ENCODE results near the gene ERN2.

Gene ERN2

DNA sequence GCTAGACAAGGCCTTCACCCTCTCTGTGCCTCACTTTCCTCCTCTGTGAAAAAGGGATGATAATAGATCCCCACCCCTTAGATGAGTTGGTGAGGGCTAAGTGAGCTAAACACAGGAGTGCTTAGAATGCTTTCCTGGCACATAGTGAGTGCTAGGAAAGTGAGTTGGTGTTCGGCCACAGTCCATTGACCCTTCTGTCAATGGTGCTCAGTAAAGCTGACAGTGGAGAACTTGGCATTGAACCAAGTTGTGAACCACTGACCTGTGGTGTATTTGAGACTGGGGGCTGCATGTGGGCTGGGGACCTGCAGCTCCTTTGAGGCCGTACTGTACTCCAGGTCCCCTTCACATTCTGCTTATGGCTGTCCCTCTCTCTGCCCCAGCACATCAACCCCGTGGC is 29.5 kb downstream of the ERN2 start:
- DNase-seq: no peak

DNA sequence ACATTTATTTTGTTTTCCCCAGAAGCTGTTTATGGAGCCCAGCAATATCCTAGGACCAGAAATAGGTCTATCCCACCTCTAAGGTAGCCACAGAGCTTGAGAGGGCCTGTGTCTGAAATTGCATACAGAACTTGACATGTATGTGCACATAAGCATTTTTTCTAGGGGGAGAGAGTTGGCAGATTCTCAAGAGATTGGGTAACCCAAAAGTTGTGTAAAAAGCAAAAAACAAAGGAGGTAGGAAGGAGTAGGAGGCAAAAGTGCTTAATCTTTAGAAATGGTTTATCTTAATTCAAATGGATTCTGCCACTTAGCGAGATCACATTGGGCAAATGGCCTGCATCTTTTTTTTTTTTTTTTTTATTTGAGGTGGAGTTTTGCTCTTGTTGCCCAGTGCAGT is 30.8 kb downstream of the ERN2 start:
- DNase-seq: no peak

DNA sequence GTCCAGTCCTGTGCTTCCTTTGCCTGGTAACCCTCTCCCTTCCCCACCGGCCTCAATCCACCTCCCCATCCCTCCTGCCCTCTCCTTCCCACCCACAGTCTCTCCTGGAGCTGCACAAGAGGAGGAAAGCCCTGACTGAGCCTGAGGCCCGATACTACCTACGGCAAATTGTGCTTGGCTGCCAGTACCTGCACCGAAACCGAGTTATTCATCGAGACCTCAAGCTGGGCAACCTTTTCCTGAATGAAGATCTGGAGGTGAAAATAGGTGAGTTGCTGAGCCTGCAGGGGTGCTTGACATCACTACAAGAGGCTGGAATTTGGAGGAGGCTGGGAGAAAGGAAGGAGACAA is 33.1 kb downstream of the ERN2 start:
- DNase-seq: no peak

DNA sequence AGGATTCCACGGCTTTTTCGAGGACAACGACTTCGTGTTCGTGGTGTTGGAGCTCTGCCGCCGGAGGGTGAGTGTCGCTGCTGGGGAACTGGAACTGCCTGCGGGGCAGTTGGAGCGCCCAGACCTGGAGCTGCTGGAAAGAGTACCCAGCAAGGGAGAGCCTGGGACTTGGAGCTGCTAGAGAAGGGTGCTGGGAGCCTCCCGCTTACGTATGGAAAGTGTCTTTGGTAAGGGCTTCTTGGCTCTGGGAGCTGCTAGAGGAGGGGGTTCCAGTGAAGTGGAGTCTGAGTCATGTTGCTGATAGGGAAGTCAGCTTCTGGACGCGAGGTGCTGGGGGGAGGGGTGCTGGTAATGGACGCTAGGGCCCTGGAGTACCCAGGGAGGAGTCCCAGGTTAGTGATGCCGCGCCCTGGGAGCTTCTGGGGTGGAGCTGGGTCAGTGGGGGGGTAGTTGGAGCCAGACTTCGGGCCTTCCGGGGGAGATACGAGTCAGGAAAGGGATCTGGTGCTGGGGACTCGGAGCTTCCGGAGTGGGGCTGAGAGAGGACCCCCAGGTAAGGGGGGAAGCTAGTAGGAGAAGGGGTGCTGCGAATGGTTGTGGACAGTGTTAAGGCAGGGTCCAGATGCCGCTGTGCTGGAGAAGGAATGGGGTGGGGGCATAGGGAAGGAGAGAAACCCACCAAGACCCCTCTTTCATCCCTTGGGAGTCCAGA is 33.6 kb downstream of the ERN2 start:
- DNase-seq: peak; percentile 22

DNA sequence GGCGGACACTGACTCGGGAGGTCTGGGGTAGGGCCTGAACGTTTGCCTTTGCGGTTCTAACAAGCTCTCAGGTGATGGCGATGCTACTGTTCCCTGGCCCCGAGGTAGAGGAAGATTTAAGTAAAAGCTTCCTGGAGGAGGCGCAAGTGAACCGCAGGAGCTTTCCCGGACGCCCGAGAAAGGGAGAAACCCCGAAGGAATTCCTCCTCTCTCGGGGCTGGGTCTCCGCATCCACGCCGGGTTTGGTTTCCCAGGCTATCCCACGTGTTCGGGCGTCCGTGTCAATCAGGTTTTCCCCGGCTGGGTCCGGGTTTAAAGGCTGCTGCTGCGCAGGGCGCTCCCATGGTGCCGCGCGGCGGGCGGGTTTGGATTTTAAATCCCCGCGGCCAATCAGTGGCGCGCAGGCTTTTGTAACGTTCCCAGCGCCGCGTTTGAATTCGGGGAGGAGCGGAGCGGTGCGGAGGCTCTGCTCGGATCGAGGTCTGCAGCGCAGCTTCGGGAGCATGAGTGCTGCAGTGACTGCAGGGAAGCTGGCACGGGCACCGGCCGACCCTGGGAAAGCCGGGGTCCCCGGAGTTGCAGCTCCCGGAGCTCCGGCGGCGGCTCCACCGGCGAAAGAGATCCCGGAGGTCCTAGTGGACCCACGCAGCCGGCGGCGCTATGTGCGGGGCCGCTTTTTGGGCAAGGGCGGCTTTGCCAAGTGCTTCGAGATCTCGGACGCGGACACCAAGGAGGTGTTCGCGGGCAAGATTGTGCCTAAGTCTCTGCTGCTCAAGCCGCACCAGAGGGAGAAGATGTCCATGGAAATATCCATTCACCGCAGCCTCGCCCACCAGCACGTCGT is 34.4 kb downstream of the ERN2 start, which contains the start of gene PLK1:
PLK1 (plus strand) TSS at position 460 of the 844 bp plus-strand sequence; CDS start at position 504, 44 bp downstream.
- peak; percentile 95 for DNase-seq

DNA sequence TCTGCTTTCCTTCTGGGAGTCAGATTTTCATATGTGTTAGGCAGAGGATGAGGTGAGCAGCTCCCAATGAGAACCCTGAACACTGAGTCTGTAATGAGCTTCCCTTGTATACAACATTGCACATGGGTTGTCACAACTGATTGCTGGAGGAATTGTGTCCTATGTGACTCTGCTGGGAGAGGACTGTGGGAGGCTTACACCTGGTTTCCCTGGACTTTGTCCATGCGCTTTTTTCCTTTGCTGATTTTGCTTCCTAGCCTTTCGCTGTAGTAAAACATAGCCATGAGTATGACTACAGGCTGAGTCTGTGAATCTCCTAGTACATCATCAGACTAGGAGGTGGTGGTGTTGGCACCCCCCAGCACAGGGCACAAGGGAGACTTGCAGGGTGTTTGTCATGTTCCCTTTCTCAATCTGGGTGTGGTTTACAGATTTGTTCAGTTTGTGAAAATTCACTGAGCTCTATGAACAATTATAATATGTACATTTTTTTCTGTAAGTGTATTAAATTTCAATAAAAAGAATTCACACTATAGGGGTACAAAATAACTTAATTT is 36.0 kb downstream of the ERN2 start:
- no peak for DNase-seq

DNA sequence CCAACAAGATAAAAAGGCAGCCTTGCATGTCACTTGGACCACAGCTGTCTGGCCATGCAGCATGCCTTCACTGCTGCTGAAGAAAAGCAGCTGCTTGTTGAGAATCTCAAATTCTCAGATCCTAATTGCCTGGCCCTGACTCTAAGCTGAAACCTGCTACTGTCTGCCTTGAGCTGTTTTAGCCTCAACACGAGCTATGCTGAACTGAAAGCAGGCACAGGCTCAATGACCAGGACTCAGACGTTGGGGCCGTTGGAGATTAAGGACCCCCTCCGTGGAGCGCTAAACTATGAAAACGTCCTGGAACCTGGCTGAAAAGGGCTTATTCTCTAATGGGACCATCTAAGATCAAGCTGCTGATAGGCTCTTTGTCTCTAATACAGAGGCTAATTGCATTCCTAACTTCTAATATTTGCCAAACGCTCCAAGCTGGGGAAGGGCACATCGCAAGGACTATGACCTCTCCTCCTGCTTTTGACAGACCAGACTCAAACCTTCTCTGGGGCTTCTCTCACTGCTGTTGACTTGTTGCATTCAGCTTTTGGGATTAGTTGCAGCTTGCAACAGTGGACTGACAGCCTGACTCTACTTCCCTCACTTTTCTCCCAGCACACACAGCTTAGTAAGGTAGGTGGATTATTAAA is 38.9 kb downstream of the ERN2 start:
- peak; percentile 9 for DNase-seq

DNA sequence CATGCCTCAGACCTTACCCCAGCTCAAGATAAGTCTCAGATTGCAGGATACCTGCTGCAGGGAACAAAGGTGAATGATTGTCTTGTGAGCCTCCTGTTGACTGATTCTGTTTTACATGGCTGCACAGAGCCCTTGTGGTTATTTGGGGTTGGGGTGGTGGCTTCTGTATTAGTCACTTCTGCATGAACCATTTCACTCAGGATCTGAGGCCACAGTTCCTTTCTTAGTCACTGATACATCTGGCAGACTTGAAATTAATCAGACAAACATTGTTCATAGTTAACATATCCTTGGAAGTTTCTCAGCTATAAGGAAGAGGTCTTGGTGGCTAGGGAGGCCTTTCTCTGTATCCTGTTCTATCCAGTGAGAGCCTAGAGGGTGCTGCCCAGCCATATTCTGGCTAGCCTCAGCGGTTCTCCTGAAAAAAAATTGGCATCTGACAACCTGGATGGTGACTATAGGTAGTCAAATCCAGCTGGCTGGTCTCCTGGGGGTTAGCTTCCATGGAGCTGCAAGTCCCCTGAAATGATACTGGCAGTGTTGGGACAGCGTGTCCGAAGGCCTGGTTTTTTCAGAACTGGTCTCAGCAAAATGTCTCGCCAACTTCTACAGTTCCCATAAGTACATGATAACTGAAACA is 42.8 kb downstream of the ERN2 start:
- no peak for DNase-seq

DNA sequence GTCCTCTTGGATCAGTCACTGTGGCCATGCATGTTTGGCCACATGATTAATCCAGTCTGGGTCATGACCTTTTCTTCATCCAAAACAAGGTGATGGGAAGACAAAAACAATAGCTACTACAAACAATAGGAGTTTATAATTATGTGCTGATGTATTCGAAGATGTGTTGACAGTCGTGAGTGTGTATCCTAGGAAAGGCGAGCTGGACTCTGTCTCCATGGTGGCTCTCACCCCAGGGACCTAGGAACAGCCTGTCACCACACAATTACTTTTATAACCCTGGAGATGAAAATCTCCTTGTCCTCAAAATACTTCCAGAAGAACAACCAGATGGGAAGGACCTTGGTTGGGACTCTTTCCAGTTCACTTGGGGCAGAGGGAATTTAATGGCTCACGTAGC is 44.1 kb downstream of the ERN2 start:
- no peak for DNase-seq

DNA sequence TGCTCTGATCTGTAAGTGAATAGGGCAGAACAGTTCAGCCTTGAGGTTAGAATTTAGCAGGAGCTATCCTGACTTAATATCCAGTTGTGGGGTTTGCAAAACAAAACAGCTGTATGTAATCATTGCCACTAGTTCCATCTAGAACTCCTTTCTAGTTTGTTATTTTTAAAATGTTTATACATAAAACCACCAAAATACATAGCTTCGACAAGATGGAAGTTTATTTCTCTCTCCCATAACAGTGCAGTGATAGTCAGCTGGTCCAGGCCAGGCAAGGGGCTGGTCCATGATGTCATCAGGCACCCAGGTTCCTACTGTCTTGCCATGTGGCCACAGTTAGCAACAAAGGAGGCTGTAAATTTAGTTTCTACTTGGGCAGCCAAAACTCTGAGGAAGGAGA is 44.8 kb downstream of the ERN2 start:
- DNase-seq: no peak

DNA sequence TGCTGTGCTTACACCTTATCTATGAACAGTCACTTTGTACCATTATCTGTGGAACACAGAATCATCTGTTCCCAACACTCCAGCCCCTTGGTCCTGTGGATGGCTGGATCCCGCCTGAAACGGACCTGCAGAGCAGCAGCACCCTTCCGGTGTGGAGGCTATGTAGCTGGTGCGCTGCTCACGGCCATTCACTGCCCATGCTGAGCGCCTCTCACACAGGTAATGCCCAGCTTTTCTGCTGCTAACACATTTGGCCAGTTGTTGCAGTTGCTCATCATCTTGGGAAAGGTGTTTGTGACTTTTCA is 45.7 kb downstream of the ERN2 start:
- no peak for DNase-seq

DNA sequence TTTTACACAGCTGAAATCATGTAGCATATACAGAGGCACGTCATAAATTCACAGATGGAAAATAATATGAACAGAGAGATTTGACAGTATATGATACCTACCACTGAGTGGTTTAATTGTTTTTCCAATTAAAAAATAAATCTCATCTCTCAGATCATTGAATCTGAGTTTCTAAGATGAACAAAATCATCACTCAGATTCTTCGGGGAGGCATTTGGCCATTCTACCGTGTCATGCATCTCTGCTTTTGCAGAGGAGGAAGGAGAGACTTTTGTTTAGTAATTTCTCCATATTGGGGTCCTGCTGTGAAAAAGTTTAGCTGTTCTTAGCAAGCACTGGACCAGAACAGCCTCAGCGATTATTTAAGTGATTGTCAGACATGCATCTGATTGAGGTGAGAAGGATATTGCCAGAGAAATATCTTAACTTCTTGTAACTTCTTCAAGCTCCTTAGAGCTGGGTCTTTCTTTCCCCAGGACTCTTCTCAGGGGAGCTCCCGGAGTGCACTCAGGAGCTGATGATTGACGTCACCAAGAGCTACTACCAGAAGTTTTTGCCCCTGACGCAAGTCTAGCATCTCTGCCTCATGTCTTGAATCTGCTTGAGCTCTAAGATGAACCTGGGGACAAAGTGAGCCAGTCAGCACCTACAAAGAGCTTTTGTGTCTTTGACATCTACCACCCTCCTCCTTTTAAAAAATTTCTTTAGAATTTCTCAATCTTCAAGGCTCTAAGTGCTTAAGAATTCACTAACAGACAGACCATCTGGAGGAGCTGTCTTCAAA is 46.3 kb downstream of the ERN2 start:
- no peak for DNase-seq

DNA sequence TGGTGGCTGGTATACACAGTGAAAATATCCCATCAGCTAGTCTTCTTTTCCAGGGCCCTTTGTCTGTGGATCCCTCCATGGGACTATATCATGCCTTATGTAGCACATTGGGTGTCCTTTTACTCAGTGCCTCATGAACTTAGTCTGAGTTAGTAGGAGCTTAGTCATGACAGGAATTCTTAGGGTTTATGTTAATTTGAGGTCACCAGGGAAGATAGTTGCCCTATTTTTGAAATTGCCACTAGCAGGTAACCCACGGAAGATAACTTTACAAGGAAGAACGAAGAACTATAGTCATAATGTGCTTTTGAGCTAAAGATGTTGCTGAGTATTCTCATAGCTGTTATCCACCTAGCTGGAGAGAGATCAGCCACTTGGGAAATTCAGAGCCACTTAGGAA is 49.1 kb downstream of the ERN2 start:
- no peak for DNase-seq

DNA sequence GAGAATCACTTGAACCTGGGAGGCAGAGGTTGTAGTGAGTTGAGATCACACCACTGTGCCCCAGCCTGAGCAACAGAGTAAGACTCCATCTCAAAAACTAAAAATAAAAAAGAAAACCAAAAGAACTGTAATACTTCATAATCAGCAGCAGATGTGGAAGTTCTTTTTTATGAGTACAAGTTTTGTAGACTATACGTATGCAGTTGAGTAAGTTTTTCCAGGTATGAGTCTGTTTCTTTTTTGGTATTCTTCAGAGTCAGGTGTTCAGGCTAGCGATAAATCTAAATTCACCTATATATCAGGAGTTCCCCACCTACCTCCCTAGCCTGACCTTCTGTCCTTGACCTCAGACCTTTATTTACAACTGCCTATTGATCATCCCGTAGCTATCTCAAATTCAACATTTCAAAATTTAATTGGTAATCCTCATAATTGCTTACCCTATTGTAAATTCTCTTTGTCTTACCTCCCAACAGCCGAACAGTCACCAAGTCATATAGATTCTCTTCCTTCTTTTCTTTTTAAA is 61.0 kb downstream of the ERN2 start:
- no peak for DNase-seq

DNA sequence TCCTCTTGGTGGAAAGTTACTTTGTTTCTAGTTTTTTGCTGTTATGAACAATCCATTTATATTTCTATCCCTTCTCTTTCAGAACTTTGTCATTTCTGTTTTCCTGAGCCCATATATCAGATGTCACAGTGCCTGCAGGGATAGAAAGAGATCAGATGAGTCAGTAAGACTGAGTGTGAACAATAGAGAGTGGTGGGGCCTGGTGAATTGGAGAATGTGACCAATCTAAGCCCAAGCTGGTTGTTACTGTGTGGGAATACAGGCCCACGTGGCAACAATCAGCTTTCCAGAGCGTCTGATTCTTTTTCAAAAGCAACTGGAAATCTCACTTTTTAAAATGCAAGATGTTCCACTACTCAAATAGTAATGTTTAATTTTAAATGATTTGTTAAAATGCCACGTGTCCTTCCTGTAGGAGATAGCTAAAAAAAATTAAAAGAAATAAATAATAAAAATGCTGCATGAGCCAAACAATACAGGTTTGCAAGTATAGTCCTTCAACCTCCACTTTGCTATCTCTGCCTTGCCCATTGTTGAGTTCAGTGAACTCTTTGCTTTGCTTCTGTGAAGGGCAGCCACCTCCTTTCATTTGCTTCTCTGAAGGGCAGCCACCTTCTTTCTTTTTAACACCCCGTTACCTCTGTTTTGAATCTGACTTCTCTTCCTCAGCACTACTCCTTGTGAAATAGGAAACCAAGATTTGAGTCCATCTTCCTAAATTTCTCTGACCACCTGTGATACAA is 62.2 kb downstream of the ERN2 start:
- DNase-seq: no peak

DNA sequence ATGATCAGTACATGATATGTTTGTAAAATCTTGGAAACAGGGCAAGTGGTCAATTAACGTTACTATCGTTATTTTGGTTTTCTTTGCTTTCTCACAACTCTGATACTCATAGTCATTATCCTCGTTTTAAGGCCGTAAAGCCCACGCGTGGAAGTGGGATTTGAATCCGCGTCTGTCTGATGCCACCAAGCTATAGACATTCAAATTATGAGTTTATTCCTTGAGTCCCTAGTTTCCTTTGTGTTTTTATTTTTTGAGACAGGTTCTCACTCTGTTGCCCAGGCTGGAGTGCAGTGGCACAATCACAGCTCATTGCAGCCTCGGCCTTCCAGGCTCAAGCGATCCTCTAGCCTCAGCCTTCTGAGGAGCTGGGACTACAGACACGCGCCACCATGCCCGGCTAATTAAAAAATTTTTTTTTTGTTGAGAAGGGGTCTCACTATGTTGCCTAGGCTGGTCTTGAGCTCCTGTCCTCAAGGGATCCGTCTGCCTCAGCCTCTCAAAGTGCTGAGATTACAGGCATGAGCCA is 70.7 kb downstream of the ERN2 start:
- DNase-seq: no peak

DNA sequence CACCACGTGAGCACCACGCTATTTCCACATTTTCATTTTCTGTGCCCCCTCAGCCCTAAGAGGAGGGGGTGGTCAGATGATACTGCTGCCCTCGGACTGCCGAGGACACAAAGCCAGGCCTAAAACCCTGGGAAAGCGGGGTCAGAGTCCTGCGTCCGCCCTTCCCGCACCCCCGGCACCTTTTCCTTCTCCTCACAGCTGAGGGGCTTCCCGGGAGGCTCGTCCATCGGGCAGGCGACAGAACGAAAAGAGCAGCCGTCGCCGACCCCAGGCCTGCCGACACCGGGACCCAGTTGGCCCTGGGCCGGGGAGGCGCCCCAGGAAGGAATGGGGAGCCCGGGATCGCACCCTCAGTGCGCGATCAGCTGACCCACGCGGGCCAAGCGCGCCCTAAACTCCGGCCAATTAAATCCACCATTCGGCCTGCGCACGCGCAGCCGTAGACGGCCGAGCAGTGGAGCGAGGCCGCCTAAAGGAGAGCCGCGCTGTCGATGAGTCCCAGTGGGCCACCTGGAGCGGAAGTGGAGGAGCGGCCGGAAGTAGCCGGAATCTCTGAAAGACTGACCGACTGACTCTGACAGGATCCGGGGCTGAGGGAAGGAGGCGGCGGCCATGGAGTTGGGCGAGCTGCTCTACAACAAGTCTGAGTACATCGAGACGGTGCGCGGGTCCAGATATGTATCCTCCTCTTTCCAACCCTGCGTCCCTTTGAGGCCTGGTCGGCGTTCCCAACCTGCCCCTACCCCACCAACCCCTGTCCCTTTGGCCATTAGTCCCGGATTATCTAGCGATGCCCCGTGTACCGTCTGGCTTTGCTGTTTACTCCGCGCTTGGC is 71.9 kb downstream of the ERN2 start, which contains the start of the genes DCTN5 and PALB2:
DCTN5 (plus strand) TSS at position 536 of the 835 bp plus-strand sequence; CDS start at position 613, 77 bp downstream.
PALB2 (minus strand) TSS at position 380 of the 835 bp plus-strand sequence; CDS start at position 227, 153 bp downstream.
- DNase-seq: peak; percentile 96

DNA sequence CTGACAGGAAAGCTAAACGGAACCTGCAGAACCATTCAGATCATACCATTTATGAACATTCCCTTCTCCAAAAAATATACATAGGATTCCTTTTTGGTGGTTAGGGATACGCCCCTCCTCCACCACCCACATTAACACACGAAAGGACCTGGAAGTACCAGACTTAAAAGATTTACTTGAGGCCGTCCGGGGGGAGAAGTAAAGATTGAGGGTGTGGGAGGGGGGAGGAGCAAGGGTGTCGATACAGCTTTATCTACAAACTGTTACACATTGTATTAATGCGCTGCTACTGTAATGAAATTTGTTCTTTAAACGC is 72.4 kb downstream of the ERN2 start:
- no peak for DNase-seq

Data from eye (tissue), 1 donor.